ENCODE measurements around the gene ERLEC1.
"Not testable (repeated sequence)": the region's sequence is repeated elsewhere in the genome, so short reads cannot be mapped to it uniquely, and the experiment has no call there.

The ERLEC1 gene

DNA sequence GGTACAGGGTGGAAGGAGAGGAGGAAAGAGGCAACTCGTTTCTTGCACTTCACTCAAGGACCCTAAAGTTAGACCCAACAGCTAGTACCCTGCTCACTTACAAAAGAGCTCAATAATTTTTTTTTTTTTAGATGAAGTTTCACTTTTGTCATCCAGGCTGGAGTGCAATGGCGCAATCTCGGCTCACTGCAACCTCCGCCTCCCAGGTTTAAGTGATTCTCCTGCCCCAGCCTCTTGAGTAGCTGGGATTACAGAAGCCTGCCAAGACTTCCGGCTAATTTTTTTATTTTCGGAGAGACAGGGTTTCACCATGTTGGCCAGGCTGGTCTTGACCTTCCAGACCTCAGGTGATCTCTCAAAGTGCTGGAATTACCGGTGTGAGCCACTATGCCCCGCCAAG is 4.2 kb upstream of the ERLEC1 start:
- no peak for DNase-seq

DNA sequence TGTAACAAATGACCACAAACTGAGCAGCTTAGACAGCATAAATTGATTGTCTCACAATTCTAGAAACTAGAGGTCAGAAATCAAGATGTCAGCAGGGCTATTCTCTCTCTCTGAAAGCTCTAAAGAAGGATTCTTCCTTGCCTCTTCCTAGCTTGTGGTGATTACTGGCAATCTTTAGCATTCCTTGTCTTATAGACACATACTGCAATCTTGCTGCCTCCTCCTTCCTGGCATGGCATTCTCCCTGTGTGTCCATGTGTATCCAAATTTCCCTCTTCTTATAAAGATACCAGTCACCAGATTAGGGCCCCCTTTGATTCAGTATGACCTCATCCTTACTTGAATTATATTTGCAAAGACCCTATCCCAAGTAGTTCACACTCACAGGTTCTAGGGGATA is 2.4 kb upstream of the ERLEC1 start:
- DNase-seq: no peak

DNA sequence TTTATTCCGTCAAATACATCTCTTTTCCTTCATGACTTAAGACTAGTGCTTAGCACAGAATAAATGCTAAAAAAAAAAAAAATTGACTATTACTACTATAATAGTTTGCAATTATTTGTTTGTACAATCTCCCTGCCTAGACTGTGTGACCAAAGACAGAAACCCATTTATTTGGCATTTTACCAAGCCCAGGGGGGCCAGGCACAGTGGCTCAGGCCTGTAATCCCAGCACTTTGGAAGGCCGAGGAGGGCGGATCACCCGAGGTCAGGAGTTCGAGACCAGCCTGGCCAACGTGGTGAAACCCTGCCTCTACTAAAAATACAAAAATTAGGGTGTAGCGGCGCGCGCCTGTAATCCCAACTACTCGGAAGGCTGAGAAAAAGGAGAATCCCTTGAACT is 1.5 kb upstream of the ERLEC1 start:
- DNase-seq: no peak

DNA sequence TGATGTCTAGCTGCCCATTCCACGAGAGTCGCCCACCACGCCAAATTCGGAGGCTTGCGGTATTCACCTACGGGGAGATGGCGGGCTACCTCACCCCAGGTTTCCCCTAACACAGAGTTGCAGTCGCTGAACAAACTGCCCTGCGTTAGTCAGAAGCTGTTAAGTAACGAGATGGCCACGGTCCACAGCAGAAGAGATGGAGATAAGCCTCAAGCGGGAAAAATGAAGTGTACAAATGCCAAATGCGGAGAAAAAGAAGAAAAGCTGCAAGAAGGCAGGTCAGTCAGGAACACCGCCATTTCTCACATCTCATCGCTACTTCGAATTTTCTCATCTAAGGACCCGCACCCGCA is 516 bp upstream of the ERLEC1 start:
- peak; percentile 20 for DNase-seq

DNA sequence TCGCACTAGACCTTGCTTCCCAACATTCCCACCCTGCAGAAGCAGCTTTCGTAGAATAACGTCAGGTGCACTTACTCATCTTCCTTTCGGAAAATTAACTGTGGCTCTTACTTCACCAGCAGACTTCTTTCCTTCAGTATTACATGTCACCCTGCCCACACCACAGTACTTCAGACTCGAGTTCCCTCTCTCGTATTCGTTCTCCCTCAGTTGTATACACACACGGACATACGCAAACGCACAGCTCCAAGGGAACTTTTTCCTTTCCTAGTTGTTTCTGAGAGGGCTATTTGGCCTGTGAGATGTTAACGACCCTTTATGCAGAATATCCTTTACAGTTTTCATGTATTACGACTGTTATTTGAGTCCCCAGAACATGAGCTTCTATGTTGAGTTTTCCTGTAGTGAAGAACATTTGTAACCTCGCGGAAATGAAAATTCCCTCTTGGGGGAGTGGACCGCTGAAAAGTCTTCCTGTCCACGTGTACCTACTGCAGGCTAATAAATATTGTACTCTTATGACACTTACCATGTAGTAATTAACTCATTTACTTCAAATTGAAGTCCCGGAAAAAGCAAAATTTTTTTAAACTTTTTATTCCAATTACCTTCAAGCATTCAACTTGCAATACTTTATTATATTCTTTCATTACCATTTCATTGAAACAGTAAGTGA is 908 bp downstream of the ERLEC1 start:
- no peak for DNase-seq

DNA sequence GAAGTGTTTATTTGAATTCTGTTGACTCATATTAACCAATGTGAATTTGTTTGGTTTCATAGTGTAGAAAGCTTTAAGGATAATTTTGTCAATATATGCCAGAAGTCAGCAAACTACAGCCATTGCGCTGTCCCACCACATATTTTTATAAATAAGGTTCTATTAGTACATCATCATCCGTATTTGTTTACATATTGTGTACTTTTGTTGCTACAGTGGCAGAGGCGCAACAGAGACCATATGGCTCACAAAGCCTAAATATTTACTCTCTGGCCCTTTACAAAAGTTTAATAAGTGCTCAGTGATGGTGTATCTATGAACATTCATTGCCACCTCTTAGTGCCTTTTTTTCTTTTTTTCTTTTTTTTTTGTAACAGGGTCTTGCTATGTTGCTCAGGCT is 6.4 kb downstream of the ERLEC1 start:
- DNase-seq: no peak

- no peak for DNase-seq
These were observed 7.0 kb downstream of the ERLEC1 start for GRCh38 chr2:53793821-53794220.

- DNase-seq: no peak
These were observed 14.7 kb downstream of the ERLEC1 start for GRCh38 chr2:53801547-53801946.

DNA sequence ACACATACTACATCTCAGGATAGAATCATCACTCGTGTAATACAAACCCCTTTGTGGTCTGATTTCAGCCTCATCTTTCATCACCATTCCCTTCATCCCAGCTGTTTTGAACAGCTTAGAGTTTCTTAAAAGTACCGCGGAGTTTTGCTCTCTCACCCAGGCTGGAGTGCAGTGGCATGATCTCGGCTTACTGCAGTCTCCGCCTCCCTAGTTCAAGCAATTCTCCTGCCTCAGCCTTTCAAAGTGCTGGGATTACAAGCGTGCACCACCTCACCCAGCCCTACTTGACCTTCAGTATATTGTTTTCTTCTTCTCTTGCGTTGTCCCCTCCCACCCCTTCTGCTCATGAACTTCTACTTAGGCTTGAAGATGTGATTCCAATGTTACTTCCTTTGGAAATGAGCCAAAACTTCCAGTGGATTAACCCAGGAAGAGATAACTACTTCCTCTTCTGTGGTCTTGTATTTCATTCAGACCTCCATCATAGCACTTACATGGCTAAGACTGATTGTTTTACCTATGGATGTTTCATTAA is 15.8 kb downstream of the ERLEC1 start:
- DNase-seq: no peak

- no peak for DNase-seq
These were observed 24.8 kb downstream of the ERLEC1 start for GRCh38 chr2:53811601-53812000.

DNA sequence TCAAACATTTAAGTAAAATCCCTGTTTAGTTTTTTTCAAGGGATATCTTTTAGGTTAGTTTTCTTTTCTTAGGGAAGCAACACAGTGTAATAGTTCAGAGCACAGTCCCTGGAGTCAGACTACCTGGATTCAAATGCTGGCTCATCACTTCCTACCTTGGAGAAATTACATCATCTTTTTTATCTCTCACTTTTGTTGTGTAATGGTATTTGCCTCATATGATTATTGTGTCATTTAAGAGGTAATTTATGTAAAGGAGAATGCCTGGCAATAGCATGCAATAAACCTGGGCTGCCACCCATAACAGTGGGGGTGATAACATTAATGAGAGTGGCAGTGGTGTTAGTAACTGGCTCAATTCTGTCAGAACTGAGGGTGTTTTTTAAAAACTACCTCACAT is 26.3 kb downstream of the ERLEC1 start:
- DNase-seq: no peak

- DNase-seq: no peak
These were observed 32.1 kb downstream of the ERLEC1 start for GRCh38 chr2:53818854-53819435.

DNA sequence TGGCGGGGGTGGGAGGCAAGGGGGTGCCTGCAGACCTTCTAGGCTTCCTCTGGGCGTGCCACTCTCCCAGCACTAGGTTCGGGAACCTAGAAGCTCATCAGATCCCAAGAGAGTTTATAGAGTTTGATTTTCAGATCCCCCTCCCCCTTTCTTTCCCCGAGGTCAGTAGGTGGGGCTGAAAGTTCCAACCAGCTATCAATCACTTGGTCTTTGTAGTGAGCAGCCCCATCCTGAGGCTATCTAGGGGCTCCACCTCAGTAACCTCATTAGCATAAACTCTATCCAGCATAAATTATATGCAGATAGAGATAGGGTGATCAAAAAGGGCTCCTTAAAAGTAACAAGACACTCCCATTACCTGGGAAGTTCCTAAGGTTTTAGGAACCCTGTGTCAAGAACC is 32.8 kb downstream of the ERLEC1 start:
- DNase-seq: no peak

DNA sequence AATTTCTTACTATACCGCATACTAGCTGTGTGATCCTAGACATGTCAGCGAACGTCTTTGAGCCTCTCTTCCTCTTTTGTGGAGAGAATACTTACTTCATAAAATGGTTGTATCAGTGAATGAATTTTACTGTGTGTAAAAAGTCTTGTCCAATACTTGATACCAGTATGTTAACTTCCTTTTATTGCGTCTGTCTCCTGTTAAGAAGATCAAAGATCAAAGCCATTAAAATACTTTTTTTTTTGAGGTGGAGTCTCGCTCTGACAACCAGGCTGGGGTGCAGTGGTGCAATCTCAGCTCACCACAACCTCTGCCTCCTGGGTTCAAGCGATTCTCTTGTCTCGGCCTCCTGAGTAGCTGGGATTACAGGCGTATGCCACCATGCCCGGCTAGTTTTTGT is 33.2 kb downstream of the ERLEC1 start:
- DNase-seq: no peak

- no peak for DNase-seq
These were observed 33.9 kb downstream of the ERLEC1 start for GRCh38 chr2:53820711-53821110.

DNA sequence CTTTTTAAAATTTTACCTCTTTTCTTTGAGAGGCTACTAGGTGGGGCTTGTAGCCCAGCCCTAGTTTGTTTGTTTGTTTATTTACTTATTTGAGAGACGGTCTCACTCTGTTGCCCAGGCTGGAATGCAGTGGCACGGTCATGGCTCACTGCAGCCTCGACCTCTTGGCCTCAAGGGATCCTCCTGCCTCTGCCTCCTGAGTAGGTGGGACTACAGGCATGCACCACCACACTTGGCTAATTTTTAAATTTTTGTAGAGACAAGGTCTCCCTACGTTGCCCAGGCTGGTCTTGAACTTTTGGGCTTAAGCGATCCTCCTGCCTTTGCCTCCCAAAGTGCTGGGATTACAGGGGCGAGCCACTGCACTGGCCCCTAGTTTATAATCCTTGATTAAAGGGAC is 35.0 kb downstream of the ERLEC1 start:
- no peak for DNase-seq

DNA sequence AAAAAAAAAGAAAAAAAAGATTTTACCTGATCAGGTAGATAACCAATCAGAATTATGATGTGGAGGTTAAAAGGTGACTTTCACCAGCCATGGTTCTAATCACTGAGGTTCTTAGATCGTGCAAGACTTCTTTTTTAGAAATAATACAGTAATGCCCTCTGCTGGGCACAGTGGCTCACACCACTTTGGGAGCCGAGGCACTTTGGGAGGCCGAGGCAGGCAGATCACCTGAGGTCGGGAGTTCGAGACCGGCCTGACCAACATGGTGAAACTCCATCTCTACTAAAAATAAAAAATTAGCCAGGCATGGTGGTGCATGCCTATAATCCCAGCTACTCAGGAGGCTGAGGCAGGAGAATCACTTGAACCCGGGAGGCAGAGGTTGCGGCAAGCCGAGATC is 36.8 kb downstream of the ERLEC1 start:
- DNase-seq: not testable (repeated sequence)

- no peak for DNase-seq
These were observed 39.2 kb downstream of the ERLEC1 start for GRCh38 chr2:53826030-53826410.

GRCh38 chr2:53826587-53827397 is 39.9 kb downstream of the ERLEC1 start:
- DNase-seq: no peak

GRCh38 chr2:53827398-53828175 is 40.7 kb downstream of the ERLEC1 start:
- no peak for DNase-seq

DNA sequence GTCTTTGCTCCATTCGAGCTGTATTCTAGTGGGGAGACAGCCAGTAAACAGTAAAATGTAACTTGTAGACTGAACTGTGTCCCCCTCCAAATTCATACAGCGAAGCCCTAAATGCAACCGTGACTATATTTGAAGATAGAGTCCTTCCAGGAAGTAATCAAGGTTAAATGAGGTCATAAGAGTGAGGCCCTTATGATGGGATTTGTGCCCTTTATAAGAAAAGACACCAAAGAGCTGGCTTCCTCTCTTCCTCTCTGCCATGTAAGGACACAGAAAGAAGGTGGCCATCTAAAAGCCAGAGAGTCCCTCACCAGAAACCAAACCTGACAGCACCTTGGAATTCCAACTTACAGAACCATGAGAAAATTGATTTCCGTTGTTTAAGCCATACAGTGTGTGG is 41.5 kb downstream of the ERLEC1 start:
- no peak for DNase-seq

DNA sequence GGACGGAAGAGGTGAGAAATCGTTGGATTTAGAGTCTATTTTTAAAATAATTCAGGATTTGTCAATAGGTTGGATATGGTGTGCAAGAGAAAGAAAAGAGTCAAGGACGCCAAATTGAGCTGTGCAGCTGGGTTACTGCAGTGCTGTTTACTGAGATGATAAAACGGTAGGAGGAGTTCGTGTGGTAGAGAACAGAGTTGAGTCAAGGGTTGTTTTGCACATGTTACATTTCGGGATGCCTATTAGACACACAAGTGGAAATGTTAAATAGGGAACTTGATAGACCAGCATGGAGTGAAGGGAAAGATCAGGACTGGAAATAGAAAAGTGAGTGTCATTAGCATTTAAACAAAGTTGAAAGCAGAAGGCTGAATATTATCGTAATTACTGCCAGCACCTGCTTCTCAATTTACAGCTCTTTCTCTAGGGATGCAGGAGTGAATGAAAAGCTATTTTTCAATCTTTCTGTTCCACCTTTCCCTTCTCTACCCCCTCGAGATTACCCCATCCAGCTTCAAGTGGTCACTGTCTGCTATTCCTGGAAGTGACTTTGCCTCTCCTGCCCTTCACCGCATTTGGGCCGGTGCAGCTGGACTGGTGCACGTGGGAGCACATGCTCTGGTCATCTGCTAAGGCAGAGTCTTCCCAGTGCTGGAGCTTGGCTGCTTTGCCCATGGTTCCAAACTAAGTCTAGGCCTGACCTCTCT is 42.6 kb downstream of the ERLEC1 start:
- no peak for DNase-seq

DNA sequence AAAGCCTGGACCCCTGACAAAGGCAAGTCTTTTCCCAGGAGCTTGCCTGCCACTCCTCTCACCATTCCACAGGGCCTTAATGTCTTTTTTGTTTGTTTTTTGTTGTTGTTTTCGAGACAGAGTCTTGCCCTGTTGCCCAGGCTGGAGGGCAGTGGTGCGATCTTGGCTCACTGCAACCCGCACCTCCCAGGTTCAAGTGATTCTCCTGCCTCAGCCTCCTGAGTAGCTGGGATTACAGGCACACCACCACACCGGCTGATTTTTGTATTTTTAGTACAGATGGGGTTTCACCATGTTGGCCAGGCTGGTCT is 43.1 kb downstream of the ERLEC1 start:
- not testable (repeated sequence) for DNase-seq

All from CD4-positive, alpha-beta T cell treated with Interleukin-15 for 1 hour (primary cell).